ENCODE data around the gene SHROOM3.

The SHROOM3 gene

DNA sequence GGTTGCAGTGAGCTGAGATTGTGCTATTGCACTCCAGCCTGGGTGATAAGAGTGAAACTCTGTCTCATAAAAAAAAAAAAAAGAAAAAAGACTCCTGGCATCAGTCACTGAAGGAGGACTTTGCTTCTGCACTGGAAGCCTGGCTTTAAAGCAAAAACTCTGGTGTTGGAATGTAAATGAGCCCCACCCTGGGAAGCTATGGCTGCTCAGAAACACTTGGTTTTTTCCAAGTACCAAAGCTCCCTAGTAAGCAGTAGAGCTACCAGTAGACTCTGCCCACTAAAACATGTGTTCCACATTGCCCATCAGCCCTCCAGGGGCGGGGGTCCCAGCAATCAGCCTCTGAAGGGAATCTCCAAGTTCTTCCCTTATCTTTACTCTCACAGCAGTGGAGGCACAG lies 154.4 kb downstream of the SHROOM3 start:
- Mint-ChIP-seq H3K27ac (no peak overlapping the region), H3K27me3 (peaks cover 74% of the 10 kb centered on the region), H3K4me3 (no peak overlapping the region), H3K4me1 (ENCODE audit: low read depth) (peaks cover 8% of the 10 kb centered on the region), H3K36me3 (ENCODE audit: low read depth) (no peaks in the 10 kb centered on the region), H3K9me3 (no peaks in the 10 kb centered on the region)
- DNase-seq, result no peak

GRCh38 chr4:76589872-76590797 lies 155.1 kb downstream of the SHROOM3 start:
- H3K4me3 Mint-ChIP-seq, result no peak overlapping the region
- no peak for DNase-seq
- peaks cover 67% of the 10 kb centered on the region for H3K27me3 Mint-ChIP-seq
- peaks cover 8% of the 10 kb centered on the region for H3K4me1 Mint-ChIP-seq (ENCODE audit: low read depth)
- H3K36me3 Mint-ChIP-seq (ENCODE audit: low read depth), result no peaks in the 10 kb centered on the region
- no peaks in the 10 kb centered on the region for H3K9me3 Mint-ChIP-seq
- no peak overlapping the region for H3K27ac Mint-ChIP-seq

DNA sequence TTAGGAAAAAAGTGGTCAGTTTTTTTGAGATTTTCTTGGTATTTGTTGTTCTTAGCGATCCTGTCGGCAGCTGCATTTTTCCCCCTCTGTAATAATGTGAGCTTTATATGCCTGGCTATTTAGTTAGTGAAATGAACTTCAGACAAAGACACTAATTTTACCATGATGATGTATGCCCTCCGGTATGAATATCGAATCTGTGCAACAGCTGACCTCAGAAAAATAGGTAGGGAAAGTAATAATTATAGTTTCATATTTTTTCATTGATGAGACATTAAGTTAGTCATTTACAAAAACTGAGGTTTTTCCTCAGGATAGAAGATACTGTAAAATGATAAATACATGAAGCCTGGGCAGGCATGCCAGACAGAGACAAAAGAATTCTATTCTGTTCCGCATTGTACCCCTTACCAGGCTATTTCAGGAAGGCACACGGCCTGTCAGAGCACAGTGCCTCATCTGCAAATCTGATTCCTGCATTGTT lies 155.8 kb downstream of the SHROOM3 start:
- no peak for DNase-seq
- H3K4me1 Mint-ChIP-seq (ENCODE audit: low read depth), result peaks cover 6% of the 10 kb centered on the region
- H3K4me3 Mint-ChIP-seq, result no peak overlapping the region
- peaks cover 60% of the 10 kb centered on the region for H3K27me3 Mint-ChIP-seq
- no peaks in the 10 kb centered on the region for H3K36me3 Mint-ChIP-seq (ENCODE audit: low read depth)
- H3K9me3 Mint-ChIP-seq, result no peaks in the 10 kb centered on the region
- H3K27ac Mint-ChIP-seq, result no peak overlapping the region

DNA sequence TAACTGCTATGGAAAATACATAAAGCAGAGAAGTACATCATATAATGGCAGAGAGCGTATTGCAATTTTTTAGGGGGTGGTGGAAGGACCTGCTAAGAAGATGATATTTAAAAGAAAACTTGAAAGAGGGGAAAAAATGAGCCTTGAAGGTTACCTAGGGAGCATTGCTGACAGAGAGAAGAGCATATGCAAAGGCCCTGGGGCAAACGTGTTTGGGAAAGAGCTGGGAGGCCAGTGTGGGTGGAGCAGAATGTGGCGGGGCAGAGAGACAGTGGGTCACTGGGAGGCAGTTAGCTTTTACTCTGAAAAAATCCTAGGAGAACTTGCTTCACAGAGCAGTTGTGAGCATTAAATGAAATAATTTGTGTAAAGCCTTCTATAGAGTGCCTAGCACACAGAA lies 157.0 kb downstream of the SHROOM3 start:
- Mint-ChIP-seq H3K36me3 (ENCODE audit: low read depth) (no peaks in the 10 kb centered on the region), H3K4me3 (no peak overlapping the region), H3K4me1 (ENCODE audit: low read depth) (no peaks in the 10 kb centered on the region), H3K27ac (no peak overlapping the region), H3K9me3 (no peaks in the 10 kb centered on the region), H3K27me3 (peaks cover 49% of the 10 kb centered on the region)
- DNase-seq, result no peak

DNA sequence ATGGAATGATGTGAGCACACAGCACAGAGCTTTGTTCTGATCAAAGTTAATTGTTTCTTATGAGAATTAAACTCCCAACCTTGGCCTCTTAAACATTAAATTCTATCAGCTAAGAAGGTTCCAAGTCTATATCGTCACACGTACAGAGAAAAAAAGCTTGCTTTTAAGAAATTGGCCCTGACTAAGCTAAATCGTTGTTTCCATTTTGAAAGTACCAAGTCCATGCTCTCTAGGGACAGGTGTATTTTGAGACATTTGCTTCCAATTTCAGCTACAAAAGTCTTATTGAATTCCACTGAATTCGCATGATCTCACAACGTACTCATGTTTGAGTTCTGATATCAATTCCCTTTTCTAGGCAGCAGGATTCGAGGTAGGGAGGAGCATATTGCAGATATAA lies 157.4 kb downstream of the SHROOM3 start:
- Mint-ChIP-seq H3K9me3 (no peaks in the 10 kb centered on the region), H3K27me3 (peaks cover 44% of the 10 kb centered on the region), H3K4me3 (no peak overlapping the region), H3K36me3 (ENCODE audit: low read depth) (no peaks in the 10 kb centered on the region), H3K27ac (no peak overlapping the region), H3K4me1 (ENCODE audit: low read depth) (no peaks in the 10 kb centered on the region)
- DNase-seq, result no peak

- Mint-ChIP-seq H3K27me3 (peaks cover 31% of the 10 kb centered on the region), H3K27ac (no peak overlapping the region)
These were observed 159.1 kb downstream of the SHROOM3 start for GRCh38 chr4:76594173-76594572.

GRCh38 chr4:76595435-76595834 lies 160.4 kb downstream of the SHROOM3 start:
- Mint-ChIP-seq H3K36me3 (ENCODE audit: low read depth) (no peaks in the 10 kb centered on the region), H3K4me1 (ENCODE audit: low read depth) (no peaks in the 10 kb centered on the region), H3K4me3 (no peak overlapping the region), H3K27me3 (peaks cover 24% of the 10 kb centered on the region), H3K27ac (no peak overlapping the region), H3K9me3 (no peaks in the 10 kb centered on the region)
- DNase-seq, result no peak

More at GRCh38 chr4:76594173-76594572, 159.1 kb downstream of the SHROOM3 start:
- H3K9me3 Mint-ChIP-seq, result no peaks in the 10 kb centered on the region
- no peaks in the 10 kb centered on the region for H3K36me3 Mint-ChIP-seq (ENCODE audit: low read depth)
- no peak overlapping the region for H3K4me3 Mint-ChIP-seq
- H3K4me1 Mint-ChIP-seq (ENCODE audit: low read depth), result no peaks in the 10 kb centered on the region
- DNase-seq, result no peak

DNA sequence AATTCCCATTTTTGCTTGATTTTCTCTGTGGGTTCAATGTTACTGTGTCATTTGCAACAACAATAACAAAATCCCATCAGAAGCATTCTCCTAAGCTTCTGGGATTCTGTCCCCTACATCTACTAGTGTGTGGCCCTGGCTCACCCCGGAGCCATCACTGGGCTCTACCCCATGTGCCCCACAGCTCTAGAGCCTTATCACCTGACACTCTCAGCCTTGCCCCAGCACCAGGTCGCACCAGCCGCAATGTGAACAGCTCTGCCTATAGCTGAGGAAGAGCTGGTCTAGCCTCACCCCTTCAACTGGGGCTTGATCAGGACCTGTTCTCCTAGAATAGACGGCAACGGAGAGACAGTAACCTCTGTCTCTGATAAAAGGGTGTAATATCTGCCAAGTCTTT lies 161.7 kb downstream of the SHROOM3 start:
- H3K4me1 Mint-ChIP-seq (ENCODE audit: low read depth), result no peaks in the 10 kb centered on the region
- no peaks in the 10 kb centered on the region for H3K36me3 Mint-ChIP-seq (ENCODE audit: low read depth)
- no peak overlapping the region for H3K4me3 Mint-ChIP-seq
- peaks cover 22% of the 10 kb centered on the region for H3K27me3 Mint-ChIP-seq
- H3K27ac Mint-ChIP-seq, result no peak overlapping the region
- no peaks in the 10 kb centered on the region for H3K9me3 Mint-ChIP-seq
- DNase-seq, result no peak

DNA sequence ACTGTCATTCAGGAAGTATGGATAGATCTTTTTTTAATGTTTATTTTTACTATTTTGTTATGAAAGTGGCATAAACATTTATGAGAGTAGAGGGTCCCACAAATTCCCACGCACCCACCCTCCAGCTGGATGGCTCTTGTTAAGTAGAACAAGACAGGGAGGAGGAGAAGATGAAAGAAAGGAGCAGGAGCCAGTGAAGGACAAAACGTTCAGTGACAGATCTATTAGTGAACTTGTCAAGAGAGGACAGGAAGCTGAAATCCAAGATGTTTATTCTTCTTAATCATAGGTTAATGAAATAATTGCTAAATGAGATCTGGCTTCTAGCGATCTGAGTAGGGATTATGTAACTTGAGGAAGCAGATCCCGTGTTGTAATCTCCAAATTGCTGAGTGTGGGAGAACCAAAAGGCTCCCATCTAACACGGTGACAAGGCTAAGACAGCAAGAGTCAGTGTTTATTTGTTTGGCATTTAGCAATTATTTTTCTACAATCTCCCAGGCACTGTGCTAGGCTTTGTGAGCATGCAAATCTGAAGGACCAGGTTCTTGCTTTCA lies 162.5 kb downstream of the SHROOM3 start:
- Mint-ChIP-seq H3K9me3 (no peaks in the 10 kb centered on the region), H3K36me3 (ENCODE audit: low read depth) (no peaks in the 10 kb centered on the region), H3K27me3 (peaks cover 18% of the 10 kb centered on the region), H3K4me3 (no peak overlapping the region), H3K4me1 (ENCODE audit: low read depth) (no peaks in the 10 kb centered on the region), H3K27ac (no peak overlapping the region)
- DNase-seq, result no peak

- Mint-ChIP-seq H3K9me3 (no peaks in the 10 kb centered on the region), H3K27ac (no peak overlapping the region), H3K4me1 (ENCODE audit: low read depth) (no peaks in the 10 kb centered on the region), H3K36me3 (ENCODE audit: low read depth) (no peaks in the 10 kb centered on the region), H3K27me3 (peaks cover 12% of the 10 kb centered on the region), H3K4me3 (no peak overlapping the region)
- DNase-seq, result no peak
These were observed 165.4 kb downstream of the SHROOM3 start for GRCh38 chr4:76600447-76600846.

GRCh38 chr4:76601791-76602190 lies 166.8 kb downstream of the SHROOM3 start:
- Mint-ChIP-seq H3K27me3 (peaks cover 13% of the 10 kb centered on the region), H3K36me3 (ENCODE audit: low read depth) (no peaks in the 10 kb centered on the region), H3K9me3 (no peaks in the 10 kb centered on the region), H3K4me3 (no peak overlapping the region), H3K27ac (no peak overlapping the region), H3K4me1 (ENCODE audit: low read depth) (no peaks in the 10 kb centered on the region)
- DNase-seq, result no peak

DNA sequence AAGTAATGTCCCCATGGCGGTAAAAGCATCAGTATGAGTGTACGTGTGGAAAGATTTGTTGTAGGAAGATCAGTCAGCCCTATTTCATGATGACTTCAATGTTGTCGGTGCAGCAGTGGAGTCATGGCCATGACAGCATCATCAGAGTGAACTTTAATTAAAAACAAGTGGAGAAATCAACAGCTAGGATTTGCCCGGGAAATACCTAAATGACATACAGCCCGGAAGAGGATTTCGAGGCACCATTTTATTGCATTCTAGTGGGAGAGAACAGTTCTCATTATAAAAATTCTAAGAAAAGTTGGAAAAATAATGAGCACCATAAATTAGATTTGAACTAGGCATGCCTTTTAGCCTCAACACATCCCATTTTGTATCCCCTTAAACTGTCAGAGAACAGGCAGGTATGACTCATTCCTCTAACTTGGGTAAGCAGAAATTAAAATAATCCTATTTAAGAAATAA lies 170.1 kb downstream of the SHROOM3 start:
- H3K27me3 Mint-ChIP-seq, result peaks cover 16% of the 10 kb centered on the region
- no peaks in the 10 kb centered on the region for H3K4me1 Mint-ChIP-seq (ENCODE audit: low read depth)
- no peak overlapping the region for H3K27ac Mint-ChIP-seq
- no peak overlapping the region for H3K4me3 Mint-ChIP-seq
- H3K36me3 Mint-ChIP-seq (ENCODE audit: low read depth), result no peaks in the 10 kb centered on the region
- H3K9me3 Mint-ChIP-seq, result no peaks in the 10 kb centered on the region
- no peak for DNase-seq

DNA sequence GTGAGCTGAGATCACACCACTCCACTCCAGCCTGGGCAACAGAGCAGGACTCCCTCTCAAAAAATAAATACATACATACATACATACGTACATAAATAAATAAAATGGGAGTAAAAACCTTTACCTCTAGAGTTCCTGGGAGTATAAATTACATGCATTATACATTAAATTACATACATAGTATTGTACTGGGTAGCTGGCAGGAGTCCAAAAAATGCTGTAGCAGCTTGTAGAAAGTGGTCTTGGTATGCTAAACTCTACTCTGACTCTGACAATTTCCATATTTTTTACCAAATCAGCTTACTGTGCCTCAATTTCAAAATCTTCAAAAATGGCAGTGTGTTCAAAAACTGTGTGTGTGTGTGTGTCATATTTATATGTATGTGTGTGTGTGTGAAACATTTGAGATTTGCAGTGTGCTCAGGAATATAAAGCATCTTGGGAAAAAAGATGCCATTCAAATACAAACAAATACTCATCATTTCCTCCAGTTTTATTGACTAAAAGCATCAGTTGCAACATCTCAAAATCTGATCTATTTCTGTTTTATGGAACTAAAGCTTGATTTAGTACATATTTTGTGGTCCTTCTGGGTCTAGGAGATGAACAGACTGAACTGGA lies 171.7 kb downstream of the SHROOM3 start:
- peaks cover 23% of the 10 kb centered on the region for H3K27me3 Mint-ChIP-seq
- H3K4me1 Mint-ChIP-seq (ENCODE audit: low read depth), result no peaks in the 10 kb centered on the region
- H3K9me3 Mint-ChIP-seq, result no peaks in the 10 kb centered on the region
- H3K4me3 Mint-ChIP-seq, result no peak overlapping the region
- no peaks in the 10 kb centered on the region for H3K36me3 Mint-ChIP-seq (ENCODE audit: low read depth)
- no peak overlapping the region for H3K27ac Mint-ChIP-seq
- no peak for DNase-seq

GRCh38 chr4:76607266-76607799 lies 172.3 kb downstream of the SHROOM3 start:
- no peaks in the 10 kb centered on the region for H3K9me3 Mint-ChIP-seq
- DNase-seq, result no peak
- no peak overlapping the region for H3K27ac Mint-ChIP-seq
- no peaks in the 10 kb centered on the region for H3K36me3 Mint-ChIP-seq (ENCODE audit: low read depth)
- peaks cover 27% of the 10 kb centered on the region for H3K27me3 Mint-ChIP-seq
- H3K4me3 Mint-ChIP-seq, result no peak overlapping the region
- H3K4me1 Mint-ChIP-seq (ENCODE audit: low read depth), result no peaks in the 10 kb centered on the region

Measured in activated T-cell treated with anti-CD3 and anti-CD28 coated beads, Interleukin-2, amount 50 U/mL, for 24 hours (primary cell).